GM10248 (cell line): ENCODE measurements around the gene SPATA16.

Experiments
- CTCF ChIA-PET: fragments of 300-600 bp; sonication (Branson Sonifier 250); formaldehyde crosslinking; extraction: SDS; loops from one replicate; lab custom pipeline; 2021; ENCODE audit warnings: antibody characterized with exemption; lab: Yijun Ruan, JAX
- POLR2A ChIA-PET: fragments of 350-650 bp; sonication (Branson Sonifier 250); formaldehyde crosslinking; extraction: SDS; loops from one replicate; lab custom pipeline; 2020; ENCODE audit warnings: antibody characterized with exemption; lab: Yijun Ruan, JAX
- DNase-seq: peaks from one replicate; pipeline ENCODE4 v3.0.0; 2012; ENCODE audit errors: extremely low spot score
- CTCF ChIP-seq: IDR thresholded peaks from 2 replicates; pipeline ENCODE4 v1.5.1; 2012; ENCODE audit warnings: mild to moderate bottlenecking, low read depth; ENCODE audit errors: extremely low read depth, missing control alignments, control extremely low read depth

Gene SPATA16

GRCh38 chr3:172938788-172939187 lies 202.2 kb downstream of the SPATA16 start:
- no peak for TF ChIP-seq CTCF
- ChIA-PET CTCF (interaction anchor here (0.9 to 1.5 kb wide), 3 partner anchors 13 to 50 kb away, joined by 3 read pairs; no protein-coding TSS in a partner anchor), POLR2A (no interaction called here)
- no peak for DNase-seq

- no peak for DNase-seq
- CTCF ChIA-PET, result interaction anchor here (1.8 kb wide), 1 partner anchor 9 kb away, joined by 4 read pairs; no protein-coding TSS in a partner anchor
- POLR2A ChIA-PET, result no interaction called here
- no peak for TF ChIP-seq CTCF
Measured at GRCh38 chr3:172931746-172932285, 209.2 kb downstream of the SPATA16 start.

- no peak for TF ChIP-seq CTCF
- ChIA-PET POLR2A (no interaction called here), CTCF (interaction anchor here (1.4 kb wide), 1 partner anchor 26 kb away, joined by 3 read pairs; no protein-coding TSS in a partner anchor)
- no peak for DNase-seq
Measured at GRCh38 chr3:172929451-172929850, 211.6 kb downstream of the SPATA16 start.

- ChIA-PET CTCF (interaction anchor here (0.9 to 1.4 kb wide), 2 partner anchors 8 to 12 kb away, joined by 3 to 4 read pairs; no protein-coding TSS in a partner anchor), POLR2A (no interaction called here)
- no peak for TF ChIP-seq CTCF
- DNase-seq, result no peak
Measured at GRCh38 chr3:172924546-172924945, 216.5 kb downstream of the SPATA16 start.

GRCh38 chr3:172919297-172919683 lies 221.7 kb downstream of the SPATA16 start:
- ChIA-PET CTCF (no interaction called here), POLR2A (no interaction called here)
- no peak for DNase-seq
- no peak for TF ChIP-seq CTCF

- no peak for TF ChIP-seq CTCF
- DNase-seq, result no peak
- POLR2A ChIA-PET, result no interaction called here
- CTCF ChIA-PET, result no interaction called here
Measured at GRCh38 chr3:172918568-172919296, 222.3 kb downstream of the SPATA16 start.
